HEK293 (cell line): ENCODE data around the gene MATR3.

Experiments
- CTCF ChIP-seq: fragments of 450-650 bp; formaldehyde crosslinking; IDR thresholded peaks from 2 replicates; pipeline ENCODE4 v1.5.1; 2016; ENCODE audit warnings: missing biosample characterization, missing genetic modification characterization
- ZNF664 ChIP-seq: fragments of 450-650 bp; formaldehyde crosslinking; IDR thresholded peaks from 2 replicates; pipeline ENCODE4 v1.5.1; 2016; ENCODE audit warnings: missing biosample characterization, missing genetic modification characterization
- ZNF792 ChIP-seq: fragments of 450-650 bp; formaldehyde crosslinking; IDR thresholded peaks from 2 replicates; pipeline ENCODE4 v1.5.1; 2016; ENCODE audit warnings: missing biosample characterization, missing genetic modification characterization

GRCh38 chr5:139308797-139309196 is 15.3 kb downstream of the MATR3 start:
- no peak for TF ChIP-seq ZNF792
- no peak for TF ChIP-seq CTCF
- no peak for TF ChIP-seq ZNF664 (tag by site-specific recombination)
